Measurements from ENCODE around the gene DAZL.

The DAZL gene

DNA sequence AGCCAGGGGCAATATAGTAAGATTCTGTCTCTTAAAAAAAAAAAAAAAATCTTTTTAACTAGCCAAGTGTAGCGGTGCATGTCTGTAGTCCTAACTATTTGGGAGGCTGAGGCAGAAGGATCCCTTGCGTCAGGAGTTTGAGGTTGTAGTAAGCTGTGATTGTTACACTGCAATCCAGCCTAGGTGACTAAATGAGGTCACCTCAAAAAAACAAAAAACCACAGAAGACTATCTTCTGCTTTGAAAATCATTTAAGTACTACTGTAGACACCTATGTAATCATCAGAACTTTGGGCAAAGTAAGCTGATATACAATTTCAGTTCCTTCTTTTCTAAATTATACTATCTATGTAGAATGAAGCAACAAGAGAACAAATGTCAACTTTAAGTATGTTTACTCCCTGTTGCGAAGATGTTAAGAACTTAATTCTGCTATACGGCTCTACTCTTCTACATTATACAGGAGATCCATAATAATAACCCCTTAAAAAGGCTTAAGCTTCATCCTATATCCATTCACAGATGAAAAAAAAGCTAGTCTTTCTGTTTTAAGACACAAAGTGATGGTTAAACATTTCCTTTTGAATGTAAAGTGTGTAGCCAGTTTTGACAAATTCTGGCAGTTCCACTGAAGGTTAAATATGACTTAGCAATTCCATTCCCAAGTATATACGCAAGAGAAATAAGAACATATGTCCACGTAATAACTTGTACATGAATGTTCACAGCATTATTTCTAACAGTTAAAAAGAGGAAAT lies 15.2 kb downstream of the DAZL start:
- no peak overlapping the region for H3K4me3 ChIP-seq (ENCODE audit: low read depth, low read length)

DNA sequence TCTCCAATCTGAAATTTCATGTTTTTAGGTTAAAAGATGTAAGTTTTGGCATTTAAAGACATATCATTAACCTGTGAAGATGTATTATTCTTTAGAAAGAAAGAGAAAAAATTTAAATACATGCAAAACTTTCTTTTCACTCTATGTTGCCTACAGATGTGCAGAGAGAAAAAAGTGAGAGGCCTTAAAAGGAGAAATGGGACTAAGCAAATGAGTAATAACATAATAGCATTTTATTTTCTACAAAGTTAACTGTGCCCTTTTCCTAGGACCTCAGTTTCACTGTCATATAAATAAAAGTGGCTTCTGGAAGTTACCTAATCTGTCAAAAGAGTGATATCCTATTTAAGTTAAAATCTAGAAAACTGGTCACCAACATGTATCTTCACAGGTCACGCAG lies 16.1 kb downstream of the DAZL start:
- Histone ChIP-seq H3K9ac (ENCODE audit: low read depth, low read length) (no peak overlapping the region), H3K27me3 (ENCODE audit: control insufficient read depth, insufficient read depth, low read length) (no peaks in the 10 kb centered on the region), H3K4me1 (ENCODE audit: control insufficient read depth, insufficient read depth, low read length) (no peaks in the 10 kb centered on the region), H3K9me3 (ENCODE audit: control insufficient read depth, insufficient read depth, low read length) (no peaks in the 10 kb centered on the region), H3K36me3 (ENCODE audit: control insufficient read depth, insufficient read depth, low read length) (no peaks in the 10 kb centered on the region), H3K4me3 (ENCODE audit: low read depth, low read length) (no peak overlapping the region)

More for the DNA sequence above, 15.2 kb downstream of the DAZL start:
- no peaks in the 10 kb centered on the region for H3K9me3 ChIP-seq (ENCODE audit: control insufficient read depth, insufficient read depth, low read length)
- H3K36me3 ChIP-seq (ENCODE audit: control insufficient read depth, insufficient read depth, low read length): no peaks in the 10 kb centered on the region
- H3K4me1 ChIP-seq (ENCODE audit: control insufficient read depth, insufficient read depth, low read length): no peaks in the 10 kb centered on the region
- H3K9ac ChIP-seq (ENCODE audit: low read depth, low read length): no peak overlapping the region
- H3K27me3 ChIP-seq (ENCODE audit: control insufficient read depth, insufficient read depth, low read length): no peaks in the 10 kb centered on the region

DNA sequence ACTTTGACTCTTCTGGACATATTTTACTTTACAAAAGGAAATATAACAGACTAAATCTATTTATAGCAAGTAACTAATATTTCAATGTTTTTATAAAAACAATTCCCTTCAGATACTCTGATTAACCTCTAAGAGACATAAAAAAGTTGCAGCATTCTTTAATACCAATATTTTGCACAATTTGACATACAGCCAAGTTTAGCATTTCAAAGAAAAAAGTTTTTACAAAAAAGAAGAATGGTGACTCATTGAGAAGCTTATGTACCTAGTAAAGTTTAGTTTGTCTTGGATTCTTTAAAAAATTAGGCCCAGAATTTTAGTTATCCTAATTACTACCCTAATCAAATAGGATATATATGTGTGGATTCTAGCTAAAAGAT lies 17.6 kb downstream of the DAZL start:
- no peaks in the 10 kb centered on the region for H3K36me3 ChIP-seq (ENCODE audit: control insufficient read depth, insufficient read depth, low read length)
- no peaks in the 10 kb centered on the region for H3K9me3 ChIP-seq (ENCODE audit: control insufficient read depth, insufficient read depth, low read length)
- H3K9ac ChIP-seq (ENCODE audit: low read depth, low read length): no peak overlapping the region
- H3K4me1 ChIP-seq (ENCODE audit: control insufficient read depth, insufficient read depth, low read length): no peaks in the 10 kb centered on the region
- no peaks in the 10 kb centered on the region for H3K27me3 ChIP-seq (ENCODE audit: control insufficient read depth, insufficient read depth, low read length)
- no peak overlapping the region for H3K4me3 ChIP-seq (ENCODE audit: low read depth, low read length)

DNA sequence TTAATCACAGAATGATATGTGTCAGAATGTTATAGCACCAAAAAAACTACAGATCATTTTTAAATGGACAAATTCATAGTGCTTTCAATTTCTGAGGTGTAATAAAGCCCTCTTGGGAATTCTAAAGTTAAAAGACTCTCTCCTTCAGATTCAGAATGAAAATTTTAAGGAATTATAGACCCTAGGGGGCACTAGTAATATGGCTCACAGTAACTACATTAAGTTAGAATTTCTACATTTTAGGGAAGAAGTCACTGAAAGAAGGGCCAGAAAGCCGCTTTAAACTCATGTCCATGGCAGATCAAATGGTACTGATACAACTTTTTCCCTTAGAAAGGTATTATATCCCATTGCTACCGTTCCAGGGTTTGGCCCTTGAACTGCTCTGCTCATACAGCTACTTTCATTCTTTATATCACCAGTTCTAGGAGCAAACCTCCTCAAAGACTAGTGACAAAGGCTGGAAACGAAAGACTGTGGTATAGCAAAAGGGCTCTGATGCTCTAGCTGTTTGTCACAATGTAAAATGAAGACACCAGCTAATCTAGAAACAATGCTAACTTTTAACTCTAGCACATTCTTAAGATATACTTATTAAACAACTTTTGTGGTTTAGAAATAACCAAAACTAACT lies 18.1 kb downstream of the DAZL start:
- no peaks in the 10 kb centered on the region for H3K9me3 ChIP-seq (ENCODE audit: control insufficient read depth, insufficient read depth, low read length)
- no peaks in the 10 kb centered on the region for H3K36me3 ChIP-seq (ENCODE audit: control insufficient read depth, insufficient read depth, low read length)
- no peak overlapping the region for H3K9ac ChIP-seq (ENCODE audit: low read depth, low read length)
- H3K27me3 ChIP-seq (ENCODE audit: control insufficient read depth, insufficient read depth, low read length): no peaks in the 10 kb centered on the region
- H3K4me1 ChIP-seq (ENCODE audit: control insufficient read depth, insufficient read depth, low read length): no peaks in the 10 kb centered on the region
- H3K4me3 ChIP-seq (ENCODE audit: low read depth, low read length): no peak overlapping the region

DNA sequence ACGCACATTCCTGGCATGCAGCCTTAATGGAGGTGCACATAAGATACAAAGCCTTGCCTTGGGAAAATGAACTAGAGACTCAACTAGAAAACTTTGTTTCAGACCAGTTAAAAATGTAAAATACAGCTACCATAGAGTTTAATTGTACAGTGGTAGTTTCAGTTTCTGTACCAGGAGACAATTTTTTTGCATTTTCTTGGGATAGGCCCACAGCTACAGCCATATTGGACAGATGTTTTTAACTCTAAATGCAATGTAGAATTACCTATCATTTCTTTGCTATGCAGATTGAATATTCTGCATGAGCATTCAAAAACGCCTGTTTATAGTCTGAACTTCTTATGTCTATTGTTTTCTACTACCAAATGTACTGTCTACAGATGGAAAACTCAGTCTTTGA lies 20.3 kb downstream of the DAZL start:
- Histone ChIP-seq H3K36me3 (ENCODE audit: control insufficient read depth, insufficient read depth, low read length) (no peaks in the 10 kb centered on the region), H3K27me3 (ENCODE audit: control insufficient read depth, insufficient read depth, low read length) (no peaks in the 10 kb centered on the region), H3K4me1 (ENCODE audit: control insufficient read depth, insufficient read depth, low read length) (no peaks in the 10 kb centered on the region), H3K9me3 (ENCODE audit: control insufficient read depth, insufficient read depth, low read length) (no peaks in the 10 kb centered on the region), H3K9ac (ENCODE audit: low read depth, low read length) (no peak overlapping the region), H3K4me3 (ENCODE audit: low read depth, low read length) (no peak overlapping the region)

DNA sequence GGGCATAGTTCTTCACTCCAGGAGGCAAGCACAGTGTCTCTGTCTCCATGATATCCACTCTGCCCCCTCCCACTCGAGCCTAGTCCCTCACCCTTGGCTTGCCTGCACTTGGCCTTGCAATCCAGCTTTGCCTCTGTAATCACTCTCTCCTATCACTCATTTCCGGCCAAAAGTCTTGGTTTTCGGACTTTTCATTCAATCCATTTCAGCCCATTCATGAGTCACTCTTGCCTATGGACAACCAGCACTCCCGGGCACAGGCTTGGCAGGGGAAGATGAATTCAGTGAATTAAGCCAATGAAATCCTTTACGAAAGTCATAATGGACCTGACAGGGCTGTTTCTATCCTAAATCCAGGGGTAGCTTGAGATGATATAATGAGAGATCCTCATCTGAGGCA lies 21.7 kb downstream of the DAZL start:
- no peak overlapping the region for H3K9ac ChIP-seq (ENCODE audit: low read depth, low read length)
- no peaks in the 10 kb centered on the region for H3K4me1 ChIP-seq (ENCODE audit: control insufficient read depth, insufficient read depth, low read length)
- no peak overlapping the region for H3K4me3 ChIP-seq (ENCODE audit: low read depth, low read length)
- no peaks in the 10 kb centered on the region for H3K9me3 ChIP-seq (ENCODE audit: control insufficient read depth, insufficient read depth, low read length)
- H3K27me3 ChIP-seq (ENCODE audit: control insufficient read depth, insufficient read depth, low read length): no peaks in the 10 kb centered on the region
- no peaks in the 10 kb centered on the region for H3K36me3 ChIP-seq (ENCODE audit: control insufficient read depth, insufficient read depth, low read length)

DNA sequence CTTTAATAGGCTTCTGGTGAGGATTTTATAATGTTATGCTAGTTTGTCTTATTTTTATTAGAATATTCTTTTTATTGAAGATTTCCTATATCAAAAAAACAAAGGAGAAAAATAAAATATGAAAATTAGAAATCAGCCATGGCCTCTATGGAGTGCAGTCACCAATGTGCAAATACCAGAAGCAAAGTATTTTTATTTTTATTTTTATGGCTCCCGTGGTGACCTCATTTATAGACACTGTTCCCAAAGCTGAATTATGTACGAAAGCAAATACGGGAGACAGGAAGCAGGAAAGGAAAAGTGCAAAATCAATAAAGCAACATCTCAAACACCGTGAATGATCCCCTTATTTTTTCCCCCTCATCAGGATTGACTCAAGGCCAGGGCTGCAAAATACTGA lies 35.1 kb downstream of the DAZL start:
- Histone ChIP-seq H3K9ac (ENCODE audit: low read depth, low read length) (no peak overlapping the region), H3K27me3 (ENCODE audit: control insufficient read depth, insufficient read depth, low read length) (no peaks in the 10 kb centered on the region), H3K4me1 (ENCODE audit: control insufficient read depth, insufficient read depth, low read length) (no peaks in the 10 kb centered on the region), H3K36me3 (ENCODE audit: control insufficient read depth, insufficient read depth, low read length) (no peaks in the 10 kb centered on the region), H3K4me3 (ENCODE audit: low read depth, low read length) (no peak overlapping the region), H3K9me3 (ENCODE audit: control insufficient read depth, insufficient read depth, low read length) (no peaks in the 10 kb centered on the region)

DNA sequence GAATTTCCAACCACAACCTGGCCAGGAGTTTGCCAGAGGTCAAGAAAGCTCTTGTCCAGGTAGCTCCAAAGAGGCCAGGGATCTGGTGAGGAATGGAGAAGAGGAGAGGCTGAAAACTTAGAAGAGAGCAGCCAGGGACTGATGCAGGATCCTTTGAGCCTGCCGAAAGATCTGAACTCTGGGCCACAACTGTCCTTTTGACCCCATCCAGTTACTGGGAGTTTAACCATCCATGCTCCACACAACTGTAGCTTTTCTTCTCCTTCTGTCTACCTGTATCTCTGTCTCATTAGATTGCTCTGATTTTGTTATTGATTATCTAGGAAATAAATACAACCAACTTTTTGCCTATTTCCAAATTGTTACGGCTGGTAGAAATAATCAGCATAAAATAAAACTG lies 36.7 kb downstream of the DAZL start:
- no peaks in the 10 kb centered on the region for H3K36me3 ChIP-seq (ENCODE audit: control insufficient read depth, insufficient read depth, low read length)

DNA sequence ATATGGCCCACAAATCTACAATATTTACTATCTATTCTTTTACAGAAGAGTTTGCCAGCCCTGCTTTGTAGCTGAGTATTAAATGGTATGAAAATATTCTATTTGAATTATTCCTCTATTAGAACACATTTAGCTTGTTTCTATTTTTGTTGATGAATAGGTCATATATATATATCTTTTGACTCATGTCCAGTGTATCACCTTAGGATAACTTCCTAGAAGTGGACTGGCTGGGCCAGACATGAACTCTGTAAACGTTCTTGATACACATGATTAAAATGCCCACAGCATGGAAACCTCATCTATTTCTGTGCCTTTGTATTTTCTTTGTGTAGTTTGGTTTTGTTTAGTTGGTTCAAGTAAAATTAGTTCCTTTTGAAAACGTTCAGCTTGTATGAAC lies 37.1 kb downstream of the DAZL start:
- Histone ChIP-seq H3K4me3 (ENCODE audit: low read depth, low read length) (no peak overlapping the region), H3K36me3 (ENCODE audit: control insufficient read depth, insufficient read depth, low read length) (no peaks in the 10 kb centered on the region), H3K4me1 (ENCODE audit: control insufficient read depth, insufficient read depth, low read length) (no peaks in the 10 kb centered on the region), H3K9ac (ENCODE audit: low read depth, low read length) (no peak overlapping the region), H3K27me3 (ENCODE audit: control insufficient read depth, insufficient read depth, low read length) (no peaks in the 10 kb centered on the region), H3K9me3 (ENCODE audit: control insufficient read depth, insufficient read depth, low read length) (no peaks in the 10 kb centered on the region)

More for the DNA sequence above, 36.7 kb downstream of the DAZL start:
- H3K4me3 ChIP-seq (ENCODE audit: low read depth, low read length): no peak overlapping the region
- no peaks in the 10 kb centered on the region for H3K27me3 ChIP-seq (ENCODE audit: control insufficient read depth, insufficient read depth, low read length)
- no peaks in the 10 kb centered on the region for H3K4me1 ChIP-seq (ENCODE audit: control insufficient read depth, insufficient read depth, low read length)
- no peak overlapping the region for H3K9ac ChIP-seq (ENCODE audit: low read depth, low read length)
- no peaks in the 10 kb centered on the region for H3K9me3 ChIP-seq (ENCODE audit: control insufficient read depth, insufficient read depth, low read length)

DNA sequence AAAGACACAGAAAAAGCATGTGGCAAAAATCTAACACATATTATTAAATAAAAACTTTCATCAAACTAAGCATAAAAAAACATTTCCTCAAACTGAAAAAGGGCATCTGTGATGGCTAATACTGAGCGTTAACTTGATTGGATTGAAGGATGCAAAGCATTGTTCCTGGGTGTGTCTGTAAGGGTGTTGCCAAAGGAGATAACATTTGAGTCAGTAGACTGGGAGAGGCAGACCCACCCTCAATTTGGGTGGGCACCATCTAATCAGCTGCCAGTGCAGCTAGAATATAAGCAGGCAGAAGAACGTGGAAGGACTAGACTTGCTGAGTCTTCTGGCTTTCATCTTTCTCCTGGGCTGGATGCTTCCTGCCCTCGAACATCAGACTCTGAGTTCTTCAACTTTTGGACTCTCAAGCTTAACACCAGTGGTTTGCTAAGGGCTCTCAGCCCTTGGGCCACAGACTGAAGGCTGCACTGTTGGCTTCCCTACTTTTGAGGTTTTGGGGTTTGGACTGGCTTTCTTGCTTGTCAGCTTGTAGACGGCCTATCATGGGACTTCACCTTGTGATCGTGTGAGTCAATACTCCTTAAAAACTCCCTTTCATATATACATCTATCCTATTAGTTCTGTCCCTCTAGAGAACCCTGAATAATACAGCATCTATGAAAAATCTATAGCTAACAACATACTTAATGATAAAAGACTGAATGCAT lies 45.4 kb downstream of the DAZL start:
- Histone ChIP-seq H3K9ac (ENCODE audit: low read depth, low read length) (no peak overlapping the region), H3K9me3 (ENCODE audit: control insufficient read depth, insufficient read depth, low read length) (no peaks in the 10 kb centered on the region), H3K27me3 (ENCODE audit: control insufficient read depth, insufficient read depth, low read length) (no peaks in the 10 kb centered on the region), H3K4me3 (ENCODE audit: low read depth, low read length) (no peak overlapping the region), H3K4me1 (ENCODE audit: control insufficient read depth, insufficient read depth, low read length) (no peaks in the 10 kb centered on the region), H3K36me3 (ENCODE audit: control insufficient read depth, insufficient read depth, low read length) (no peaks in the 10 kb centered on the region)

DNA sequence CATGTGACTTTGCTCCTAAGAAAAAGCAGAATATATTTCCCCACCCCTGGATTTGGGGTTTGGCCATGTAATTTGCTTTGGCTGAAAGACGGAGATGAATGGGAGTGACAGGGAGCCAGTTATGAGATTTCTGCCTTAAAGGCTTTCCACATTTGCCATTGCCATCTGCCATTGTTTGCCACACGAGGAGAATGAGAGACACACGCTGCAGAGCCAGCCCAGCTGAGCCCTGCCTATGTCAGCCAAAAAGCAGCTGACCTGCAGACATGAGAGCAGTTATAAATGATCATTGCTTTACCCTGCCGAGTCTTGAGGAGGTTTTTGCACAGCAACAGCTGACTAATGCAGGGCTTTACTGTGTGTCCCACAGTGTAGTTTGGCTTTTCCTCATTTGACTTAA lies 51.1 kb downstream of the DAZL start:
- Histone ChIP-seq H3K4me3 (ENCODE audit: low read depth, low read length) (no peak overlapping the region), H3K36me3 (ENCODE audit: control insufficient read depth, insufficient read depth, low read length) (no peaks in the 10 kb centered on the region), H3K9ac (ENCODE audit: low read depth, low read length) (no peak overlapping the region), H3K9me3 (ENCODE audit: control insufficient read depth, insufficient read depth, low read length) (no peaks in the 10 kb centered on the region), H3K4me1 (ENCODE audit: control insufficient read depth, insufficient read depth, low read length) (no peaks in the 10 kb centered on the region), H3K27me3 (ENCODE audit: control insufficient read depth, insufficient read depth, low read length) (no peaks in the 10 kb centered on the region)

DNA sequence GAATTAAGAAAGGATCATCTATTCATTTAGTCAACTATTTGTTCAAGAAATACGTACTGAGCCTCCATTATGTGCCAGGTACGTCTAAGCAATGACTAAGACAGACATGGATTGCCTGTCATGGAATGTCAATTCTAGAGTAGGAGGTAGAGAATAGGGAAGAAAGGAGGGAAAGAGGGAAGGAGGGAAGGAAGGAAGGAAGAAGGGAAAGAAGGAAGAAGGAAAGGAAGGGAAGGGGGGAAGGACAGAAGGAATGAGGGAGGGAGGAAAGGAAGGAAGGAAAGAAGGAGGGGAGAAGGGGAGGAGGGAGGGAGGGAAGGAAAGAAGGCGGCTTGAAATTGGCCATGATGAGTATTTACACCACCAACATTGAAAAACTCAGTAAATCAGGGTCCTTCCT lies 52.5 kb downstream of the DAZL start:
- no peaks in the 10 kb centered on the region for H3K36me3 ChIP-seq (ENCODE audit: control insufficient read depth, insufficient read depth, low read length)
- H3K4me1 ChIP-seq (ENCODE audit: control insufficient read depth, insufficient read depth, low read length): no peaks in the 10 kb centered on the region
- H3K27me3 ChIP-seq (ENCODE audit: control insufficient read depth, insufficient read depth, low read length): no peaks in the 10 kb centered on the region
- no peak overlapping the region for H3K4me3 ChIP-seq (ENCODE audit: low read depth, low read length)
- no peak overlapping the region for H3K9ac ChIP-seq (ENCODE audit: low read depth, low read length)
- no peaks in the 10 kb centered on the region for H3K9me3 ChIP-seq (ENCODE audit: control insufficient read depth, insufficient read depth, low read length)

All from iPS-15b (cell line).